Progenitor cell of endocrine pancreas (in vitro differentiated cells): ENCODE results near the gene SYT6. TPM values are rescaled to one million over a fixed set of nuclear protein-coding genes. Genes with fewer than 3 reads are reported as not detected.
"Not testable (repeated sequence)": the region's sequence is repeated elsewhere in the genome, so short reads cannot be mapped to it uniquely, and the experiment has no call there.

Experiments used
- DNase-seq: peaks from one replicate; pipeline ENCODE4 v3.0.0; 2021; ENCODE audit warnings: low spot score; ENCODE audit not compliant: unreplicated experiment
- H3K27ac Mint-ChIP-seq: 2 replicates; pipeline ENCODE4 v1.8.0; 2021; ENCODE audit warnings: mild to moderate bottlenecking, moderate library complexity, mixed read lengths
- H3K27me3 Mint-ChIP-seq: 2 replicates; pipeline ENCODE4 v1.8.0; 2021; ENCODE audit warnings: mixed read lengths
- H3K36me3 Mint-ChIP-seq: 2 replicates; pipeline ENCODE4 v1.8.0; 2022; ENCODE audit warnings: mixed read lengths; ENCODE audit not compliant: insufficient read depth
- H3K4me1 Mint-ChIP-seq: 2 replicates; pipeline ENCODE4 v1.8.0; 2021; ENCODE audit warnings: low read depth, mixed read lengths
- H3K4me3 Mint-ChIP-seq: 2 replicates; pipeline ENCODE4 v1.8.0; 2021; ENCODE audit warnings: low read depth, mild to moderate bottlenecking, moderate library complexity, mixed read lengths
- H3K9me3 Mint-ChIP-seq: 2 replicates; pipeline ENCODE4 v1.8.0; 2021; ENCODE audit warnings: low read depth, mixed read lengths
- CTCF ChIP-seq: fragments of 200-600 bp; sonication (generic); IDR thresholded peaks from one replicate; pipeline ENCODE4 v1.5.0; 2021; ENCODE audit warnings: antibody characterized with exemption, mild to moderate bottlenecking; ENCODE audit not compliant: unreplicated experiment
- total RNA-seq: library from RNA; stranded (reverse); gene quantifications from 2 replicates; pipeline ENCODE4 v1.2.1, GENCODE V29; 2021

Gene SYT6
- total RNA-seq, 1 donor from 2014 or later: 0.98 TPM

- Mint-ChIP-seq H3K36me3 (no peaks in the 10 kb centered on the region), H3K27ac (no peak overlapping the region), H3K4me1 (peaks cover 35% of the 10 kb centered on the region), H3K4me3 (no peak overlapping the region), H3K27me3 (peaks cover 41% of the 10 kb centered on the region), H3K9me3 (peaks cover 3% of the 10 kb centered on the region)
- no peak for TF ChIP-seq CTCF
- DNase-seq: no peak
Observed at GRCh38 chr1:114076308-114076707, 77.4 kb downstream of the SYT6 start.

GRCh38 chr1:114075546-114076242, 78.0 kb downstream of the SYT6 start:
- H3K27me3 Mint-ChIP-seq: peaks cover 35% of the 10 kb centered on the region
- no peaks in the 10 kb centered on the region for H3K36me3 Mint-ChIP-seq
- no peak for TF ChIP-seq CTCF
- H3K4me1 Mint-ChIP-seq: peaks cover 31% of the 10 kb centered on the region
- DNase-seq: no peak
- H3K27ac Mint-ChIP-seq: no peak overlapping the region
- H3K4me3 Mint-ChIP-seq: no peak overlapping the region
- peaks cover 3% of the 10 kb centered on the region for H3K9me3 Mint-ChIP-seq

- no peaks in the 10 kb centered on the region for H3K36me3 Mint-ChIP-seq
- H3K27ac Mint-ChIP-seq: peak overlapping the region; percentile 49
- no peak overlapping the region for H3K4me3 Mint-ChIP-seq
- H3K9me3 Mint-ChIP-seq: peaks cover 3% of the 10 kb centered on the region
- no peak for TF ChIP-seq CTCF
- DNase-seq: no peak
- peaks cover 32% of the 10 kb centered on the region for H3K27me3 Mint-ChIP-seq
- peaks cover 28% of the 10 kb centered on the region for H3K4me1 Mint-ChIP-seq
Observed at GRCh38 chr1:114075105-114075504, 78.6 kb downstream of the SYT6 start.

- Mint-ChIP-seq H3K36me3 (no peaks in the 10 kb centered on the region), H3K4me1 (peaks cover 28% of the 10 kb centered on the region), H3K27ac (no peak overlapping the region), H3K9me3 (peaks cover 3% of the 10 kb centered on the region), H3K4me3 (no peak overlapping the region), H3K27me3 (peaks cover 5% of the 10 kb centered on the region)
- TF ChIP-seq CTCF: no peak
- DNase-seq: no peak
Observed at GRCh38 chr1:114072246-114072645, 81.4 kb downstream of the SYT6 start.

- not testable (repeated sequence) for H3K9me3 Mint-ChIP-seq
Observed at GRCh38 chr1:114069762-114070161, 83.9 kb downstream of the SYT6 start.

GRCh38 chr1:114068684-114069083, 85.0 kb downstream of the SYT6 start:
- H3K4me3 Mint-ChIP-seq, H3K9me3 Mint-ChIP-seq, H3K4me1 Mint-ChIP-seq, H3K27me3 Mint-ChIP-seq, H3K36me3 Mint-ChIP-seq, H3K27ac Mint-ChIP-seq, DNase-seq: not testable (repeated sequence)

More at GRCh38 chr1:114069762-114070161, 83.9 kb downstream of the SYT6 start:
- not testable (repeated sequence) for H3K27me3 Mint-ChIP-seq, H3K36me3 Mint-ChIP-seq, H3K27ac Mint-ChIP-seq, H3K4me3 Mint-ChIP-seq, H3K4me1 Mint-ChIP-seq, DNase-seq

GRCh38 chr1:114065671-114066070, 88.0 kb downstream of the SYT6 start:
- not testable (repeated sequence) for H3K4me3 Mint-ChIP-seq, H3K27me3 Mint-ChIP-seq, H3K27ac Mint-ChIP-seq, DNase-seq, H3K9me3 Mint-ChIP-seq, H3K36me3 Mint-ChIP-seq
- peaks cover 10% of the 10 kb centered on the region for H3K4me1 Mint-ChIP-seq
